Fibroblast of pulmonary artery (primary cell): ENCODE data around the gene CHRNA9.

Source experiments
- DNase-seq: peaks from one replicate; pipeline ENCODE4 v3.0.0-alpha.2; 2010; ENCODE audit warnings: low read depth
- H3K4me3 ChIP-seq: replicated peaks from 2 replicates; pipeline ENCODE4 v1.5.1; 2011; ENCODE audit warnings: low read depth, mild to moderate bottlenecking, control low read depth, low read length, moderate library complexity
- TF ChIP-seq, protein P1 (sequence below): IDR thresholded peaks from 2 replicates; pipeline ENCODE4 v1.5.1; 2011; ENCODE audit warnings: mild to moderate bottlenecking, control low read depth, low read length, inconsistent platforms; ENCODE audit errors: missing control alignments

Gene CHRNA9

DNA sequence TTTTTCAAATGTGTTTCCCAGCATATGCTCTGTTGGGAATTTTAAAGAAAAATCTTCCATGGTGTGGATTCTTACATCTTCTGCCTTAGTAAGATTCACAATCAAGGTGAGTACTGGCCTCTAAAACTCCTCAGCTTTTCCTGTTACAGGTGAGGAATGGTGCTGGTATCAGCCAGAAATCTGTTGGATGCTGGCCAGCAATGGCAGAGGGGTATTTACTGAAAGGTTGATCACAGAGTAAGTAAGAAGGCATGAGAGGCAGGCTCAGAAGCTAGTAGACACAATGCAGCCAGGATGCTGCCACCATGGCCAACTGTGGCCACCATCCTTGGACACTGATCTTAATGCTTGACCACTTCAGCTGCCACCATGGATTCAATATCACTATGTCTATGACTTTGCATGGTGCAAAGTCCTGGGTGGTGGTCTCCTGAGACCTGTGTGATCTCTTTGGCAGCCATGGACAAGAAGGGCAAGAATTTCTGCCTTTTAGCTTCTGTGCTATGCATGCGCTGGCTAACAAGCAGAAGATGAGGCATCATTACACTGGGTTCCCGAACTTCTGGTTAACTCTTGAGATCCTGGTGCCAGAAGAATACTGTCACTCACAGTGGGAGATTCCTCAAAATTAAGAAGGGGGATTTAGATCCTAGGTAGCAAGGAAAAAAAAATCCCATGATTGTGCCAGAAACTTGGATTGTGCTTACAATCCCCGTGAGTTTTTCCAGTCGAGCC is 60.2 kb downstream of the CHRNA9 start:
- DNase-seq, result no peak
- no peak overlapping the region for H3K4me3 ChIP-seq
- TF ChIP-seq, protein P1, sequence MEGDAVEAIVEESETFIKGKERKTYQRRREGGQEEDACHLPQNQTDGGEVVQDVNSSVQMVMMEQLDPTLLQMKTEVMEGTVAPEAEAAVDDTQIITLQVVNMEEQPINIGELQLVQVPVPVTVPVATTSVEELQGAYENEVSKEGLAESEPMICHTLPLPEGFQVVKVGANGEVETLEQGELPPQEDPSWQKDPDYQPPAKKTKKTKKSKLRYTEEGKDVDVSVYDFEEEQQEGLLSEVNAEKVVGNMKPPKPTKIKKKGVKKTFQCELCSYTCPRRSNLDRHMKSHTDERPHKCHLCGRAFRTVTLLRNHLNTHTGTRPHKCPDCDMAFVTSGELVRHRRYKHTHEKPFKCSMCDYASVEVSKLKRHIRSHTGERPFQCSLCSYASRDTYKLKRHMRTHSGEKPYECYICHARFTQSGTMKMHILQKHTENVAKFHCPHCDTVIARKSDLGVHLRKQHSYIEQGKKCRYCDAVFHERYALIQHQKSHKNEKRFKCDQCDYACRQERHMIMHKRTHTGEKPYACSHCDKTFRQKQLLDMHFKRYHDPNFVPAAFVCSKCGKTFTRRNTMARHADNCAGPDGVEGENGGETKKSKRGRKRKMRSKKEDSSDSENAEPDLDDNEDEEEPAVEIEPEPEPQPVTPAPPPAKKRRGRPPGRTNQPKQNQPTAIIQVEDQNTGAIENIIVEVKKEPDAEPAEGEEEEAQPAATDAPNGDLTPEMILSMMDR, result no peak

DNA sequence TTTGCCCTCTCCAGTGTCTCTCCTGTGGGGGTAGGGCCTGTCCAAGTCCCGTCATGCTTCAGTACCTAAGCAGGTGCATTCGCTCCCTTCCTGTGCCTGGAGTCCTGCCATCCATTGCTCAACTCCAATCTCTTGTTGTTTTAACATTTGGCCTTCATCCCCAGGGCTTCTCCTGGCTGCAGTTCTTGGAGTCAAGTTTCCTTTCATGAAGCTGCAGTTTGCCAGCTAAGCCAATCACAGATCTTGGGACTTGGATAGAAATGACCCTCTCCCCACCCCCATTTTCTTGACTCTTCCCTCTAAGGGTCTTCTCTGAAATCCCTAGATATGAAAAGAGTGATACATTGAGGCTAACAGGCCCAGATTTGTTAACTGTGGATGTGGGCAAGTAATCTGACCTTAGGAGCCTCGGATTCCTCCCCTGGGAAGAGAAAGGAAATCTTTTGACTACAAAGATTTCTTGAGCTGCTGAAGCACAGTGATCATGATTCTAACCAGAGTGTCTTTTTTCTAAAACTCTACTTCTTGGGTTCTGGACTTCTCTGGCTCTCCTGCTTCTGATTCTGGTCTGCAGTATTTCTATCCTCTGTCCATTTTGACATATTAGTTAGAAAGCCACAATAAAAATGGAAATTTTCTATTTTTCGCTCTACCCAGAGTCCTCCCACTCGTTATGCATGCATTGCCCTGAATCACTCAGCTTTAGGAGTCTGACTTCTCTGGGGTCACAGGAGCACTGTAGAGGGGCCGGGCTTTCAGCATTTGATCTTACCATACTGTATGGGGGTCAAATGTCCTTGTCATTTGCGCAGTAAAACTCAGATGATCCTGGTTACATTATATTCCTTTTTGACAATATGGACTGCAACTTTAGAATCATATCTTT is 61.0 kb downstream of the CHRNA9 start:
- TF ChIP-seq, protein P1, result no peak
- H3K4me3 ChIP-seq, result no peak overlapping the region
- peak; percentile 61 for DNase-seq

DNA sequence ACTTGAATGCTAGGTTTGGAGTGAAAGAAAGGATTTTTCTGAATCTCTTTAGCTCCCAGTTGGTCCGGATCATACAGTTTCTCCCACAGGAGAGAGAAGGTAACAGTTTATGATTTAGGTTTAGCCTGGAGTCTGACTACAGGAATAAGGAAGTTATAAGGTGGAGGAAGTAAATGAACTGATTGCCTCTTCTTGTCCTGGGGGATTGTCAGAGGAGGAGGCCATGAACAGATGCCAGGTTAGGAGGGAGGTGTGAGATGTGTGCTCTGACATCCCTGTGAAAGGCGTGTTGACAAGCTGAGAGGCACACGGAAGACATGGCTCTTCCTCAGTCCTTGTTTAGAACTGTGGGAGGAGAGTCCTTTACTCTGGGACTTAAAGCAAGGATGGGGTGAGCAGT is 64.4 kb downstream of the CHRNA9 start:
- DNase-seq, result no peak
- TF ChIP-seq, protein P1, result no peak
- no peak overlapping the region for H3K4me3 ChIP-seq

DNA sequence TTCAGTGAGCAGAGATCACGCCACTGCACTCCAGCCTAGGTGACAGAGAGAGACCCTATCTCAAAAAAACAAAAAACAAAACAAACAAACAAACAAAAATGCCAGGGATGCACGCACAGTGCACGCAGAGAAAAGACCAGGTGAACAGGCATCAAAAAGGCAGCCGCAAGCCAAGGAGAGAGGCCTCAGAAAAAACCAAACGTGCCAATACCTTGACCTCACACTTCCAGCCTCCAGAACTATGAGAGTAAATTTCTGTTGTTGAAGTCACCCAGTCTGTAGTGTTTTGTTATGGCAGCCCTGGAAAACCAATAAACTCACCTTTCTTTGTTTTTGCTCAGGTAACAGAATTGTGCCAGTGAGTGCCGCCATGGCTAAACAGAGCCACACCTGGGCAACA is 66.0 kb downstream of the CHRNA9 start:
- TF ChIP-seq, protein P1, result no peak
- no peak overlapping the region for H3K4me3 ChIP-seq
- no peak for DNase-seq

GRCh38 chr4:40401631-40402030 is 66.5 kb downstream of the CHRNA9 start:
- TF ChIP-seq, protein P1, result no peak
- peak; percentile 20 for DNase-seq
- no peak overlapping the region for H3K4me3 ChIP-seq

DNA sequence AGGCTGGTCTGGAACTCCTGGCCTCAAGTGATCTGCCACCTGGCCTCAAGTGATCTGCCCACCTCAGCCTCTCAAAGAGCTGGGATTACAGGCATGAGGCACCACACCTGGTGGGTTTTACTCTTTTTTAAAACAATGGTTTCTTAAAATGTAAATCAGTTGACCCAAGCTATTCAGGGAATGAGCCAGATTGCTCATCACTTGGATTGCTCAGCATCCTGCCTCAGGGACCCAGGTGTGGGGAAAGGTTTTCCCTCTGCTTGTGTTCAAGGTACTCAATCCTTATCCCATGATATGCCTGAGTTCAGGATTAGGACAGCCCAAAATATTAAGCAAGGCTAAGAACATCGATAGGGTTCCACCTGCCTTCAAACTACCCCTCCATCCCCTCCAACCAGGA is 67.4 kb downstream of the CHRNA9 start:
- TF ChIP-seq, protein P1, result no peak
- no peak overlapping the region for H3K4me3 ChIP-seq
- no peak for DNase-seq
